Daoy (cell line): Measurements from ENCODE around the gene TBKBP1. TPM values are rescaled to one million over a fixed set of nuclear protein-coding genes. Genes with fewer than 3 reads are reported as not detected.
"Not testable (repeated sequence)": the region's sequence is repeated elsewhere in the genome, so short reads cannot be mapped to it uniquely, and the experiment has no call there.

ENCODE experiments used
- DNase-seq: peaks from one replicate; pipeline ENCODE4 v3.0.0-alpha.2; 2015; ENCODE audit warnings: low read depth
- total RNA-seq: library from RNA; depleted of rRNA; stranded (reverse); fragments of >200 nt; shearing (Covaris generic); gene quantifications from 2 replicates; pipeline ENCODE4 v1.2.3, GENCODE V29; 2014

TBKBP1 gene
- total RNA-seq, 1 experiment from 2014 or later, result 1.9 TPM

- DNase-seq, result no peak
Observed at GRCh38 chr17:47730681-47731080, 36.7 kb downstream of the TBKBP1 start.

- DNase-seq, result no peak
Observed at GRCh38 chr17:47731396-47731795, 37.4 kb downstream of the TBKBP1 start.

GRCh38 chr17:47732399-47733046 is 38.6 kb downstream of the TBKBP1 start:
- DNase-seq, result no peak

- peak; percentile 62 for DNase-seq
Observed at GRCh38 chr17:47733047-47733673, 39.2 kb downstream of the TBKBP1 start, which contains the start of gene TBX21. TBX21 (plus strand) TSS chr17:47733236; CDS start chr17:47733455, 219 bp downstream.

- DNase-seq, result no peak
Observed at GRCh38 chr17:47733674-47734410, 39.9 kb downstream of the TBKBP1 start.

- DNase-seq, result no peak
Observed at GRCh38 chr17:47735139-47735464, 41.1 kb downstream of the TBKBP1 start.

GRCh38 chr17:47735536-47736011 is 41.6 kb downstream of the TBKBP1 start:
- DNase-seq, result no peak

GRCh38 chr17:47736501-47737495 is 42.8 kb downstream of the TBKBP1 start:
- no peak for DNase-seq

GRCh38 chr17:47738178-47738577 is 44.2 kb downstream of the TBKBP1 start:
- DNase-seq, result no peak

GRCh38 chr17:47739150-47739549 is 45.2 kb downstream of the TBKBP1 start:
- no peak for DNase-seq

- not testable (repeated sequence) for DNase-seq
Observed at GRCh38 chr17:47739945-47740344, 46.0 kb downstream of the TBKBP1 start.

GRCh38 chr17:47741109-47741792 is 47.3 kb downstream of the TBKBP1 start:
- no peak for DNase-seq

GRCh38 chr17:47741793-47742145 is 47.8 kb downstream of the TBKBP1 start:
- no peak for DNase-seq

- DNase-seq, result peak; percentile 57
Observed at GRCh38 chr17:47742319-47743181, 48.6 kb downstream of the TBKBP1 start.

- DNase-seq, result no peak
Observed at GRCh38 chr17:47744168-47745036, 50.4 kb downstream of the TBKBP1 start.

GRCh38 chr17:47745037-47745380 is 51.0 kb downstream of the TBKBP1 start:
- no peak for DNase-seq

GRCh38 chr17:47751471-47751870 is 57.5 kb downstream of the TBKBP1 start:
- DNase-seq, result no peak

GRCh38 chr17:47757386-47757785 is 63.4 kb downstream of the TBKBP1 start:
- no peak for DNase-seq
